HepG2 (cell line): ENCODE data around the gene RTBDN. TPM values are rescaled to one million over a fixed set of nuclear protein-coding genes. Genes with fewer than 3 reads are reported as not detected.

Source experiments
- GTF3A ChIP-seq: sonication (generic); formaldehyde crosslinking; conservative IDR thresholded peaks from 2 replicates; pipeline ENCODE4 v1.4.0; 2020; ENCODE audit warnings: mild to moderate bottlenecking, missing genetic modification reagents
- HOXA9 ChIP-seq: sonication (generic); formaldehyde crosslinking; IDR thresholded peaks from 2 replicates; pipeline ENCODE4 v1.8.1; 2022; ENCODE audit warnings: missing genetic modification reagents, mild to moderate bottlenecking, moderate library complexity, borderline replicate concordance
- MAX ChIP-seq: IDR thresholded peaks from 2 replicates; pipeline ENCODE4 v1.6.1; 2012; ENCODE audit warnings: inconsistent platforms
- ONECUT2 ChIP-seq: sonication (generic); formaldehyde crosslinking; IDR thresholded peaks from 2 replicates; pipeline ENCODE4 v1.4.0; 2020; ENCODE audit warnings: missing genetic modification reagents
- REST ChIP-seq, 2 experiments: IDR thresholded peaks; 2 replicates each; pipeline ENCODE4 v1.6.1; 2011 to 2012; ENCODE audit warnings: low read length in 2 of 2, borderline replicate concordance in 1 of 2, low read depth in 1 of 2, mild to moderate bottlenecking in 1 of 2, moderate library complexity in 1 of 2
- REXO4 ChIP-seq: sonication (generic); formaldehyde crosslinking; IDR thresholded peaks from 2 replicates; pipeline ENCODE4 v1.8.0; 2022; ENCODE audit warnings: missing genetic modification reagents, mild to moderate bottlenecking, borderline replicate concordance
- SAP130 ChIP-seq: IDR thresholded peaks from 2 replicates; pipeline ENCODE4 v1.6.1; 2016; ENCODE audit warnings: low read depth
- SNRNP70 ChIP-seq: fragments of 200-400 bp; formaldehyde crosslinking; IDR thresholded peaks from 2 replicates; pipeline ENCODE4 v1.6.1; 2017; ENCODE audit warnings: mild to moderate bottlenecking, low read depth, low read length, moderate library complexity
- ZBTB20 ChIP-seq: sonication (generic); formaldehyde crosslinking; IDR thresholded peaks from 2 replicates; pipeline ENCODE4 v1.8.1; 2023; ENCODE audit warnings: missing genetic modification reagents, low read depth, mild to moderate bottlenecking, borderline replicate concordance
- ZFP36L2 ChIP-seq: sonication (generic); formaldehyde crosslinking; IDR thresholded peaks from 2 replicates; pipeline ENCODE4 v1.4.0; 2020; ENCODE audit warnings: missing genetic modification reagents
- ZFP90 ChIP-seq: sonication (generic); formaldehyde crosslinking; IDR thresholded peaks from 2 replicates; pipeline ENCODE4 v1.8.0; 2022; ENCODE audit warnings: missing genetic modification reagents, mild to moderate bottlenecking, inconsistent platforms, borderline replicate concordance
- ZKSCAN8 ChIP-seq: IDR thresholded peaks from 2 replicates; pipeline ENCODE4 v1.6.1; 2016; ENCODE audit warnings: borderline replicate concordance, missing genetic modification reagents, missing compliant biosample characterization
- ZMAT3 ChIP-seq: sonication (generic); formaldehyde crosslinking; conservative IDR thresholded peaks from 2 replicates; pipeline ENCODE4 v1.7.0; 2021; ENCODE audit warnings: missing genetic modification reagents
- ZNF33A ChIP-seq: sonication (generic); formaldehyde crosslinking; IDR thresholded peaks from 2 replicates; pipeline ENCODE4 v1.5.1; 2020; ENCODE audit warnings: missing genetic modification reagents, mild to moderate bottlenecking, moderate library complexity, borderline replicate concordance
- ZNF549 ChIP-seq: sonication (generic); formaldehyde crosslinking; IDR thresholded peaks from 2 replicates; pipeline ENCODE4 v1.5.0; 2020; ENCODE audit warnings: missing genetic modification reagents
- ZNF564 ChIP-seq: sonication (generic); formaldehyde crosslinking; IDR thresholded peaks from 2 replicates; pipeline ENCODE4 v1.8.1; 2023; ENCODE audit warnings: mild to moderate bottlenecking, missing genetic modification reagents
- ZNF776 ChIP-seq: sonication (generic); formaldehyde crosslinking; IDR thresholded peaks from 2 replicates; pipeline ENCODE4 v1.4.0; 2020; ENCODE audit warnings: mild to moderate bottlenecking, missing genetic modification reagents
- polyA plus RNA-seq, 8 experiments: library from polyadenylated mRNA; depleted of rRNA in 3 of 8; stranded (reverse) in 7 of 8; unstranded in 1 of 8; fragments of >200 nt; fragmentation: Illumina TruSeq in 4 of 8; extraction: Trizol in 4 of 8; gene quantifications; 2 replicates each; pipeline versions ENCODE4 v1.2.1 to v1.2.3, GENCODE V29; 2011 to 2016; ENCODE audit warnings: low read depth in 4 of 8, missing spikeins in 1 of 8, mixed read lengths in 1 of 8; ENCODE audit not compliant: insufficient read depth in 1 of 8
- total RNA-seq, 5 experiments: library from RNA; depleted of rRNA; stranded (reverse); fragments of >200 nt; fragmentation: Illumina TruSeq; extraction: Trizol; gene quantifications; 2 replicates each; pipeline ENCODE4 v1.2.3, GENCODE V29; 2016; ENCODE audit warnings: low read depth in 1 of 5
- TF ChIP-seq, protein P1 (sequence below): IDR thresholded peaks from 2 replicates; pipeline ENCODE4 v1.6.1; 2016; ENCODE audit warnings: mild to moderate bottlenecking, missing biosample characterization, missing genetic modification reagents
- TF ChIP-seq, protein P2 (sequence below): sonication (generic); formaldehyde crosslinking; IDR thresholded peaks from 2 replicates; pipeline ENCODE4 v1.8.1; 2023; ENCODE audit warnings: missing genetic modification reagents, inconsistent platforms, borderline replicate concordance
- TF ChIP-seq, protein P3 (sequence below): sonication (generic); formaldehyde crosslinking; IDR thresholded peaks from 2 replicates; pipeline ENCODE4 v1.5.0; 2020; ENCODE audit warnings: mild to moderate bottlenecking, low read depth, missing genetic modification reagents, borderline replicate concordance
- TF ChIP-seq, protein P4 (sequence below): IDR thresholded peaks from 2 replicates; pipeline ENCODE4 v1.6.1; 2016; ENCODE audit warnings: missing genetic modification reagents, missing compliant biosample characterization

The RTBDN gene
- total and polyA plus RNA-seq, 2 of the 13 experiments (the other 11 are each of a cell fraction or from before 2014, with no cell fraction given), result 0.27 to 0.48 TPM

GRCh38 chr19:12801466-12802266 is 32.7 kb downstream of the RTBDN start, which contains the start of the genes PRDX2 and THSD8 (continued):
- TF ChIP-seq ZBTB20 (CRISPR knock-in tag), result peak; percentile 24; the same call in 1 of the 2 replicates
- peak; percentile 93 for TF ChIP-seq MAX
- TF ChIP-seq ZKSCAN8 (CRISPR knock-in tag), result 0 out of 2 replicates have a peak, but pooled peaks have one; percentile 23
- TF ChIP-seq ZFP36L2 (CRISPR knock-in tag), result no peak; the same call in 1 of the 2 replicates
- peak; percentile 29; the same call in 1 of the 2 replicates for TF ChIP-seq GTF3A (CRISPR knock-in tag)
- TF ChIP-seq, protein P1, sequence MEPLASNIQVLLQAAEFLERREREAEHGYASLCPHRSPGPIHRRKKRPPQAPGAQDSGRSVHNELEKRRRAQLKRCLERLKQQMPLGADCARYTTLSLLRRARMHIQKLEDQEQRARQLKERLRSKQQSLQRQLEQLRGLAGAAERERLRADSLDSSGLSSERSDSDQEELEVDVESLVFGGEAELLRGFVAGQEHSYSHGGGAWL (CRISPR knock-in tag), result peak; percentile 84; the same call in 1 of the 2 replicates
- peak; percentile 69; the same call in 1 of the 2 replicates for TF ChIP-seq HOXA9 (CRISPR knock-in tag)
- peak; percentile 86 for TF ChIP-seq SAP130
- TF ChIP-seq ZMAT3, result peak; percentile 82; the same call in 1 of the 2 replicates
- no peak for TF ChIP-seq ONECUT2 (CRISPR knock-in tag)
- TF ChIP-seq, protein P2, sequence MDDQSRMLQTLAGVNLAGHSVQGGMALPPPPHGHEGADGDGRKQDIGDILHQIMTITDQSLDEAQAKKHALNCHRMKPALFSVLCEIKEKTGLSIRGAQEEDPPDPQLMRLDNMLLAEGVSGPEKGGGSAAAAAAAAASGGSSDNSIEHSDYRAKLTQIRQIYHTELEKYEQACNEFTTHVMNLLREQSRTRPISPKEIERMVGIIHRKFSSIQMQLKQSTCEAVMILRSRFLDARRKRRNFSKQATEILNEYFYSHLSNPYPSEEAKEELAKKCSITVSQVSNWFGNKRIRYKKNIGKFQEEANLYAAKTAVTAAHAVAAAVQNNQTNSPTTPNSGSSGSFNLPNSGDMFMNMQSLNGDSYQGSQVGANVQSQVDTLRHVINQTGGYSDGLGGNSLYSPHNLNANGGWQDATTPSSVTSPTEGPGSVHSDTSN, result no peak
- TF ChIP-seq, protein P3, sequence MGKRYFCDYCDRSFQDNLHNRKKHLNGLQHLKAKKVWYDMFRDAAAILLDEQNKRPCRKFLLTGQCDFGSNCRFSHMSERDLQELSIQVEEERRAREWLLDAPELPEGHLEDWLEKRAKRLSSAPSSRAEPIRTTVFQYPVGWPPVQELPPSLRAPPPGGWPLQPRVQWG (CRISPR knock-in tag), result no peak
- TF ChIP-seq, protein P4, sequence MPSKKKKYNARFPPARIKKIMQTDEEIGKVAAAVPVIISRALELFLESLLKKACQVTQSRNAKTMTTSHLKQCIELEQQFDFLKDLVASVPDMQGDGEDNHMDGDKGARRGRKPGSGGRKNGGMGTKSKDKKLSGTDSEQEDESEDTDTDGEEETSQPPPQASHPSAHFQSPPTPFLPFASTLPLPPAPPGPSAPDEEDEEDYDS (CRISPR knock-in tag), result peak; percentile 98
- no peak; the same call in 1 of the 2 replicates for TF ChIP-seq ZFP90 (CRISPR knock-in tag)
- peak; percentile 32; the same call in 1 of the 2 replicates for TF ChIP-seq ZNF776 (CRISPR knock-in tag)
- TF ChIP-seq ZNF33A, result peak; percentile 63; the same call in 1 of the 2 replicates
- TF ChIP-seq ZNF564 (CRISPR knock-in tag), result peak; percentile 89
- no peak for TF ChIP-seq ZNF549
- TF ChIP-seq REXO4 (CRISPR knock-in tag), result no peak
- no peak for TF ChIP-seq SNRNP70
- TF ChIP-seq REST (IDR thresholded peaks at IDR 0.05; ENCODE audit: borderline replicate concordance in 1 of 2, low read depth in 1 of 2, low read length in 2 of 2), result no peak; a peak in 1 of 4 replicates
